HG02981 (cell line): ENCODE measurements around the gene PLXNC1.
A peak's percentile ranks its signal among the peaks of the same experiment; 100 is the strongest.

Source experiments
- ATAC-seq: cut with Tn5 transposase; IDR thresholded peaks from one replicate; pipeline ENCODE4 v1.9.1; 2021; ENCODE audit warnings: mild to moderate bottlenecking, moderate library complexity; ENCODE audit not compliant: unreplicated experiment

Gene PLXNC1

GRCh38 chr12:94133964-94134795 is 14.2 kb upstream of the PLXNC1 start:
- peak; percentile 63 for ATAC-seq

GRCh38 chr12:94135896-94136295 is 12.5 kb upstream of the PLXNC1 start:
- ATAC-seq = no peak

- ATAC-seq = no peak
These were observed 8.6 kb upstream of the PLXNC1 start for GRCh38 chr12:94139816-94140215.

GRCh38 chr12:94140556-94140955 is 7.8 kb upstream of the PLXNC1 start:
- no peak for ATAC-seq

- no peak for ATAC-seq
These were observed 7.2 kb upstream of the PLXNC1 start for GRCh38 chr12:94141004-94141764.

- ATAC-seq = no peak
These were observed 6.5 kb upstream of the PLXNC1 start for GRCh38 chr12:94141892-94142291.

GRCh38 chr12:94143438-94143837 is 4.9 kb upstream of the PLXNC1 start:
- ATAC-seq = no peak

- no peak for ATAC-seq
These were observed 4.4 kb upstream of the PLXNC1 start for GRCh38 chr12:94143951-94144350.

GRCh38 chr12:94144781-94145180 is 3.6 kb upstream of the PLXNC1 start:
- no peak for ATAC-seq

GRCh38 chr12:94145191-94145983 is 3.0 kb upstream of the PLXNC1 start:
- no peak for ATAC-seq

GRCh38 chr12:94146166-94146936 is 2.0 kb upstream of the PLXNC1 start:
- no peak for ATAC-seq

GRCh38 chr12:94147387-94147990 is 888 bp upstream of the PLXNC1 start:
- ATAC-seq = no peak

- ATAC-seq = no peak
These were observed 352 bp downstream of the PLXNC1 start for GRCh38 chr12:94148739-94149118.

GRCh38 chr12:94149119-94149780 is 873 bp downstream of the PLXNC1 start:
- peak; percentile 27 for ATAC-seq

- ATAC-seq = peak; percentile 5
These were observed 1.4 kb downstream of the PLXNC1 start for GRCh38 chr12:94149781-94150239.

GRCh38 chr12:94150240-94151121 is 2.1 kb downstream of the PLXNC1 start:
- ATAC-seq = no peak

- no peak for ATAC-seq
These were observed 3.2 kb downstream of the PLXNC1 start for GRCh38 chr12:94151582-94151981.

GRCh38 chr12:94152292-94153078 is 4.1 kb downstream of the PLXNC1 start:
- ATAC-seq = no peak
